CD4-positive, alpha-beta T cell treated with Interleukin-17A for 1 hour (primary cell): ENCODE data around the gene NTNG2.

Source experiments
- DNase-seq: peaks from one replicate; pipeline ENCODE4 v3.0.0-alpha.2; 2020

The NTNG2 gene

DNA sequence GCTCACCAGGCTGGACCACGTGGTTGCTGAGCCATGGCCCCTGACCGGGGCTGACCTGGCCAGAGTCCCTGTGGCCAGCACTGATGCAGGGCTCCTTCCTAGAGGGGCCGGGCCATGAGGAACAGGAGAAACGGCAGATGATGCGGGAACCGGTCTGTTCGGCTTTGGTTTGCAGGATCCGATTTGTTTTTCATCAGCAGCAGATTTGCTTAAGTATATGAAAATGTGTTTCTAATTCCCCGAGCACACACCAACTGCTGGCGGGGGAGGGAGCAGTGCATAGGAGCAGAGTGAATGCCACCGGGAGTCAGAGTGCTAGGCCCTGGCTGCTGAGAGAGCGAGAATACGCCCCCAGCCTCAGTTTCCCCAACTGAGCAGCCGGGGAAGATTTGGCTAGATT, 13.6 kb downstream of the NTNG2 start:
- no peak for DNase-seq

DNA sequence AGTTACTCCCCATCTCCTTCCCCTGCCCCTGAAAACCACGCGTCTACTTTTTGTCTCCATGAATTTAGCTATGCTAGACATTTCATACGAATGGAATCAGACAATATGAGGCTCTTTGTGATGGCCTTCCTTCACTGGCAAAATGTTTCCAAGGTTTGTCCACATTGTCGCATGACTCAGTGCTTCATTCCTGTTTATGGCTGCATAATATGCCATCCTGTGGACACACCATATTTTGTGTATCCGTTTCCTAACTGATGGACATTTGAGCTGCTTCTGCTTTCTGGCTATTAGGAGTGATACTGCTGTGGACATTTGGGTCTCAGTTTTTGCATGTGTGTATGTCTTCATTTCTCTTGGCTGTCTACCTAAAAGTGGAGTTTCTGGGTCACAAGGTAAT, 14.5 kb downstream of the NTNG2 start:
- DNase-seq, result no peak

DNA sequence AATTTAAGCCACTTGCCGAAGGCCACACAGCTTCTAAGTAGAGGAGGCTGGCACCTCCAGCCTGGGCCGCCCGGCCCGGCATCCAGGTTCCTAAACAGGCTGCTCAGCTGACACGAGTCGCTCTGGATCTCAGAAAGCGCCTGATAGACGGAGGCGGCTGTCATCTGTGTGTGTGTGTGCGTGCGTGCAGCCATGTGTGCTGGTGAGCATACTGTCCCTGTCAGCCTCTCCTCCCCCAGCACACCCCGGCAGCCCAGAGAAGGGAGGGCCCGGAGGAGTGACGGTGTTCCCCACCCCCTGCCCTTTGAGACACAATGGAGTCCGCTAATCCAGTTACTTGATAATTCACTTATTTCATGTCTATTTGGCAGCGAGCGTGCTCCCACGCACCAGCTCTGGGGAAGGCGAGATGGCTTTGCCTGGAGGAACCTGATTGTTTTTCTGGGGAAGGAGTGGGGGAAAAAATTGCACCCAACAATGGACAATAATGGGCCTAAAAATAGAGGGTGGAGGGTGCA, 20.0 kb downstream of the NTNG2 start:
- DNase-seq, result no peak

DNA sequence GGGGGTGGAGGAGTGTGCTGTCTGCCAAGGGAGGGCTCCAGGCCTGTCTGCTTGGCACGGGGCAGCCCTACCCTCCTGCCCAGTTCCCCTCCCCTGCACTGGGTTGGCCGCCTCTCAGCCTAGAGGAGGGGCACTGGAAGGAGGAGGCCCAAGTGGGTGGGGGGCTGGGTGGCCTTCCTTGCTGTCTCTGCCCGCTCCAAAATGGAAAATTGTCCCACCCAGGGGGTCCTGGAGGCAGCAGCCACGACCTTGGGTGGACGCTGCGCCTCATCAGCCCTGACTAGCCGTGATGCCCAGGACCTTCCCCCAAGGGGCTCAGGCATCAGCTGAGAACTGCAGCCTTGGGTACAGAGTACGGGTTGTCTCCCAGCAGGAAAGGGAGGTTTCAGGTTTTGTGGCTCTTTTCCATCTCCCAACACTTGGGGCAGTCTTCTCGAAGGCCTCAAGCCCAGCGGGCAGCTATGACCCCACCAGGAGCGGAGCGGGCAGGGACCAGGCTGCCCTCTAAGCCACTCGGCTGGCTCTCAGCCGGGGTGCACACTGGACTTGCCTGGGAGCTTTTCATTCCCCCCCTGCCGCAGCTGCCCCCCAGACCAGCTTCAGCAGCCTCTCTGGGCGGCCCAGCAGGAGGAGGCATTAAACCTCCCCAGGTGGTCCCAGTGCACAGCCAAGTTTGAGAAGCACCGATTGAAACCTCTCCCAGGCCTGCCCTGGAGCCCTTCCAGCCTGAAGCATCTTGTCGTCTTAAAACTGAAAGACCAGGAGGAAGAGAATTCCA, 20.6 kb downstream of the NTNG2 start:
- DNase-seq, result no peak

DNA sequence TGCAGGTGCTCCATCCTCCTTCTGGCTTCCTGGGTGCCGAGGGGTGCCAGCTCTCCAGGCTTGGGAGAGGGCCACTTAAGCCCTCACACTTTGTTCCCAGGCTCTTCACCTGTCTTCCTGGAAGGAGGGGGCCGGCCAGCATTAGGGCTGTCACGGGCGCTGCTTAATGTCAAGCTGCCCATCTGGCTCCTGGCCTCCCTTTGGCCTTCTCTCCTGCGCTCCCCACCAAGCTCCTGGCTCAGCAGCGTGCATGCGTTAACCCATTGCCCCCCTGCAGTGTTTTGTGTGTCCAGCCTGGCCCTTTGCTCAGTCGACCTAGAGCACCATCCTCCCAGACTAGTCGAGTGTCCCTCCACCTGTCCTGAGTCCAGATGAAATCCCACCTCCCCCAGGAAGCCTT, 21.3 kb downstream of the NTNG2 start:
- no peak for DNase-seq

DNA sequence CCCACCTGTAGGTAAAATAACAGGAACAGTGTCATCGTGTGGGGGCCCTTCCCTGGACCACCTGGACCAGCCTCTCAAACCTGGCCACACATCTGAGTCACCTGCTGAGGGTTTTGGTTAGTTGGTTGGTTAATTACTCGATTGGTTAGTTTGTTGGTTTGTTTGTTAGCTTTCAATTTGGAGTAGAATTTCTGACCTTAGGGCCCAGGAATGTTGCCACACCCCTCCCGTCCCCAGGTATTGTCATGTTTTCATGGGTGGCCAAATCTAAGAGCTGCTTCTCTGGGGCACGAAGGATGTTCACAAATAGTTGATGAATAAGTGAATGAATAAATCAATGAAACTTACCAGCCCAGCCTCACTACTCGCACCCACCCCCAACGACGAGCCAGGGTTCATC, 21.9 kb downstream of the NTNG2 start:
- no peak for DNase-seq

DNA sequence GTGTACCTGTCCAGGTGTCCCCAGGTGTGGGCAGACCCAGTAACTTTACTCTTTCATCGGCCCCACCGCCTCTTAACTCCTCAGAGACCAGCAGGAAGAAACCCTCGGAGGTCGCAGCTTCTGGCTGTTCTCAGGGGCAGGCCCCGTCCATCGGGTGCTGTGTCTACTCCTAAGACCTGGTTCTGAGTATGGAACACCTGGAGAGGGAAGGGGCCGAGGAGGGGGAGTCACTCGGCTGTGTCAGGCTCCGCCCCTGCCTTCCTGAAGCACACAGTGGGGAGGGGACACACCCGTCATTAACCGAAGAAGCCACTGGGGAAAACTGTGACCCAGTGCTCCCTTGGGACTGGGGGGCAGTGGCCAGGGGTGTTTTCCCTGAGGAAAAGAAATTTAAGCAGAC, 22.3 kb downstream of the NTNG2 start:
- no peak for DNase-seq

DNA sequence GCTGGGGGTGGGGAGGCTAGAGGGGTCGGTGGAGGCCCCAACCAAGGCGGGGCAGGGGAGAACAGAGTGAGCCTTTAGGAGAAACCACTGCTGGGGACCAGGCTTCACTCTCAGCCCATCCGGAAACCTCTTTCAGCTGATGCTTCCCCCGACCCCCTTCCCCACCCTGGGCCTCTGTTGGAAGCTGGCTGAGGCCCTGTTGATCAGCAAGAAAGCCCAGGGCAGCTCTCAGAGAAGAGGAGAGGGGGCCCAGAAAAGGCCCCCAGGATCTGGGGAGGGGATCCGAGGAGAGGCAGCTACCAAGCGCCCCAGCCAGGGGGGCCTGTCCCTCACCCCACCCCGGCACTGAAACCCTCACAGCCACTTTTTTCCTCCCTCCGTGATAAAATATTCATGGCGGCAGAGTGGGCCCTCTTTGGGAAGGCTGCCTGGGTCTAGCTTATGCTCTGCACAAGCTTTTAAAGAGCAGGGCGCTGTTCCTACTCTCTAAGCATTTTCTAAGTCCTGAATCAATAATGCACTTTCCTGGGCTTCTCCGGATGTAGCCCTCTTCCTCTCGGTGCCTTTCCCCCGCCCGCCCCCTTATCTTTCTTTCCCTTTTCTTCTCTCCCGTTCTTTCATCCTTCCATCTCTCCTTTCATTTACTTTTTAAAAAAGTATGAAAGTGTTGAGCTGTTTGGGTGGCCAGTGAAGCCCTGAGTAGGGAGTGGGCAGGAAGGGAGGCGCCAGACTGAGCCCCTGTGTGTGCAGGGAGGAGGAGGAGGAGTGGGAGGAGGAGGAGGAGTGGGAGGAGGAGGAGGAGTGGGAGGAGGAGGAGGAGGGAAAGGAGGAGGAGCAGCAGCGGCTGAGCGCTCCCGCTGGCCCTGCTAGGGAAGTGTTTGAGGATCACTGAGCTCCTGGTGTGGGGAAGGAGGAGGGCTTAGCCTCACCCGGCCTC, 23.5 kb downstream of the NTNG2 start:
- no peak for DNase-seq

DNA sequence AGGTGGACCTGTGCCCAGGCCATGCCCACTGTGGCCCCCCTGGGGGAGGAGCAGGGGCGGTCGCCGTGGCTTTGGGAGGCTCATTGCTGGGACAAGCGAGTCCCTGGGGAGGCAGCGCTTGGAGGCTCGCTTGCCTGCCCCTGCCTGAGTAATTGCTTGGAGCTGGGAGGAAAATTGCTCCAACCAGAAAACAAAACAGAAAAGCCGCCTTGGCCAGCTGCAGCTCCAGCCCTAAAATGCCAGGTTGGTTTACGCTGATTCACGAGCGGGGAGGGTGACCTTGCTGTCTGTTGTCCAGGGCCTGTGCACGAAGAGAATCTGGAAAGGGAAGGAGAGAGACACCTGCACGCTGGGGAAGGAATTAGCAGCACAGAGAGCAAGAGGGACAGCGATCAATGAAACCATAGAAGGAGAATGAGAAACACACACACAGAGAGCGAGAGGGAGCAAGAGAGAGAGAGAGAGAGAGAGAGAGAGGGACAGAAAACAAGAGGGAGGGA, 25.3 kb downstream of the NTNG2 start:
- DNase-seq, result no peak

DNA sequence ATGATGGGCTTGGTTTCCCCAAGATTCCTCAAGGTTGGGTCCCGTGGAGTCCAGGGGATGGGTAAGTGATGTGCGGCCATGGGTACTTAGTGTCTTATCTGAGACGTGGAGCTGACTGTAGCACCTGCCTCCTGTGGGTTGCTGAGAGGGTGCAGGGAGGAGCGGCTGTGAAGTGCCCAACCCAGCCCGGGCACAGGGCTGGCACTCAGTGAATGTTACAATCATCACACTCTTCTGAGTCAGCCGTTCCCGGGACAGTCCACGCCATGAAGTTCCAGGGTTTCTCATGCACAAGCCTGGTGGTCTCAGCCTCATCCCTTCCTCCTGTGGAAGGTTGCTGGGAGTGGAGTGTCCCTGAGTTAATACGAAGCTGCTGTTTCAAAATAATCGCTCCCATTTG, 29.1 kb downstream of the NTNG2 start:
- DNase-seq, result no peak

DNA sequence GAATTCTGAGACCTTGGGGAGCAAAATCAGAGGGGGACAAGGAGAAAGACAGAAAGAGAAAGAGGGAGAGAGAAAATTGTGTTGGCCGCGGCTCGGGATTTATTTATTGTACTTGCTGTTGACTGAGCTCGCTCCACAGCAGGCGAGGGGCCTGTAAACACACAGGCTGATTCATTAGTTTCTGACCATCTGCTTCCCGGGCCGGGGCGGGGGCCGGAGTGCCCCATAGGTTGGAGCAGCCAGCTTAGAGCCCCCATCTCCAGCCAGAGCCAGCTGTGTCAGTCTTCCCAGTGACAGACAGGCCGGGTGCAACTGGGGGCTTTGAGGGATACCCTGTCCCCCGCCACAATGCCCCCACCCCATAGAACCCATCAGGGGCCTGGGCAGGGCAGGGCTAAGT, 30.9 kb downstream of the NTNG2 start:
- DNase-seq, result no peak

DNA sequence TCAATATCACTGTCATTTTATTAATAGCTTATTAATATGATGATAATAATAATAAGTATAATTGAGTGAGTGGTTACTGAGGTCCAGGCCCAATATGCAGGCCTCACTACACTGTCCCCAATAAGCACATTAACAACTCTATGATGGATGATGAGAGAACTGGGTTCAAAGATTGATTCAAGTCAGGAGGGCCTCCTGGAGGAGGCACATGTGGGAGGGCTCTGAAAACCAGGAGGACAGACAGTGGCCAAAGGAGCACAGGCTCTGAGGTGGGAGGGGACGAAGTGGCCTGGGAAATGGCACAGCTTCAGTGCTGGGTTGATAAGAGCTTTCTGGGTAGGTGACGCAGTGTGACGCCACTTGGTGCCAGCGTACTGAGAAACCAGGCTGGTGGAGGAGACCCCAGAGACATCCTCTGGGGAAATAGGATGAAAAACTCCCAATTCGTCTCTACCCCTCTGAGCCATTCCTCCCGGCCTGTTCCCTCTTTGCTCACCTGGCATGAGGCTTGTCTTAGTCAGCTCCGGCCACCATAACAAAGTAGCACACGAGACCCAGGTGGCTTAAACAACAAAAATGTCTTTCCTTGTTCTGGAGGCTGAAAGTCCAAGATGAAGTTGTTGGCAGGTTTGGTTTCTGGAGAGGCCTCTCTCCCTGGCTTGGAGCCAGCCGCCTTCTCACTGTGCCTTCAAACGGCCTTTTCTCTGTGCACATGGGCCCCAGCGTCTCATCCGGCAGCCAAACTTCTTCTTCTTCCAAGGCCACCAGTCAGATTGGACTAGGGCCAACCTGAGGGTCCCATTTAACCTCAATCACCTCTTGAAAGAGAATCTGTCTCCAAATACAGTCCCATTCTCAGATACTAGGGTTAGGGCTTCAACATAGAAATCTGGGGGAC, 31.6 kb downstream of the NTNG2 start:
- no peak for DNase-seq

DNA sequence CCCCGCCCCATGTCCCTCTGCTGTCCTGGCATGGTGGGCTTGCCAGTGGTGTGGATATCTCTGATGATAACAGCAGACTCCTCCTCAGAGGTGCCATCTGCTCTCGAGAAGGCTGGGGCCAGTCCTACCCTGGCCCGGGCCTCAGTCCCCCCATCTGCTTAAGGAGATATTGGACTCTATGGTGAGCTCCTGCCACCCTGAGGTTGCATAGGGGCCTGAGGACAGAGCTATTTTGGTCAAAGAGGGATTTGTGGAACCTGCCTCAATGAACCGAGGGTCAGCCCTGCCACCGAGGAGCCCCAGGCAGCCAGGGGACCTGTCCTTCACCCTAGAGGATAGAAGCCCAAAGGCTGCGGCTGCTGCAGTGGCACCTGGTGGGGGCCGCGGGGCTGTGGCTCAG, 32.6 kb downstream of the NTNG2 start:
- no peak for DNase-seq

DNA sequence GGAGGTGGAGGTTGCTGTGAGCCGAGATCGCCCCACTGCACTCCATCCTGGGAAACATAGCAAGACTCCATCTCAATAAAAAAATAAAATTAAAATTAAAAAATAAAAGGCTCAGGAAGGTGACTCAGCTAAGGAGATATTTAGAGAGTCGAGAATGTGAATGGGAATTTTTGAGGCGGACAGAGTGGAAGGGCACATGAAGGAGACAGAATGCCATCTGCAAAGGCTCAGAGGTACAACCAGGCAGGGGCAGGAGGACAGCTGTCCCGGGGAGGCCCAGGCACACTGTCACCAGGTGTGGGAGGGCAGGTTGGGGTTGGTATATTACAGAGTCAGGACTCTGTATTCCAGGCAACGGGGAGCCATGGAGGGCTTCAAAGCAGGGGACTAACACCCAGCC, 35.5 kb downstream of the NTNG2 start:
- DNase-seq, result no peak

DNA sequence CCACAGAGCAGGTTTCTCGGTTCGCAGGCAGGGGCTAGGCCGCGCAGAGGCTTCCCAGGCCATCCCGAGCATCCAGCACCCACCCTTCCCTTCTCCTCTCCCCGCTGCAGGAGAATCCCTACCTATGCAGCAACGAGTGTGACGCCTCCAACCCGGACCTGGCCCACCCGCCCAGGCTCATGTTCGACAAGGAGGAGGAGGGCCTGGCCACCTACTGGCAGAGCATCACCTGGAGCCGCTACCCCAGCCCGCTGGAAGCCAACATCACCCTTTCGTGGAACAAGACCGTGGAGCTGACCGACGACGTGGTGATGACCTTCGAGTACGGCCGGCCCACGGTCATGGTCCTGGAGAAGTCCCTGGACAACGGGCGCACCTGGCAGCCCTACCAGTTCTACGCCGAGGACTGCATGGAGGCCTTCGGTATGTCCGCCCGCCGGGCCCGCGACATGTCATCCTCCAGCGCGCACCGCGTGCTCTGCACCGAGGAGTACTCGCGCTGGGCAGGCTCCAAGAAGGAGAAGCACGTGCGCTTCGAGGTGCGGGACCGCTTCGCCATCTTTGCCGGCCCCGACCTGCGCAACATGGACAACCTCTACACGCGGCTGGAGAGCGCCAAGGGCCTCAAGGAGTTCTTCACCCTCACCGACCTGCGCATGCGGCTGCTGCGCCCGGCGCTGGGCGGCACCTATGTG, 36.1 kb downstream of the NTNG2 start:
- DNase-seq, result no peak

DNA sequence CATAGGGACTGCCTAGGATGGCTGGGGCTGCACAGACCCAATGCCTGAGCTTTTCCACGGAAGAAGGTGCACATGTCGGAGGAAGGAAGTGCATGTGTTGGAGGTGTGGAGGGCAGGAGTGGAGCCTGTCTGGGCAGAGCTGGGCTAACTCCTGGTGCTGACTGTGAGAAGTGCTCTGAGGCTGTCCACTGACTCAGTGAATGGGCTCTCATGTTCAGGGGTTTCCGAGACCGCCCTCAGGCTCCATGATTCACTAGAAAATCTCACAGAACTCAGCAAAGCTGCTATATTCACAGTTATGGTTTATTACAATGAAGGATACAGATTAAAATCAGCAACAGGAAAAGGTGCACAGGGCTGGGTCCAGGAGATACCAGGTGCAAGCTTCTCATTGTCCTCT, 37.2 kb downstream of the NTNG2 start:
- DNase-seq, result no peak

DNA sequence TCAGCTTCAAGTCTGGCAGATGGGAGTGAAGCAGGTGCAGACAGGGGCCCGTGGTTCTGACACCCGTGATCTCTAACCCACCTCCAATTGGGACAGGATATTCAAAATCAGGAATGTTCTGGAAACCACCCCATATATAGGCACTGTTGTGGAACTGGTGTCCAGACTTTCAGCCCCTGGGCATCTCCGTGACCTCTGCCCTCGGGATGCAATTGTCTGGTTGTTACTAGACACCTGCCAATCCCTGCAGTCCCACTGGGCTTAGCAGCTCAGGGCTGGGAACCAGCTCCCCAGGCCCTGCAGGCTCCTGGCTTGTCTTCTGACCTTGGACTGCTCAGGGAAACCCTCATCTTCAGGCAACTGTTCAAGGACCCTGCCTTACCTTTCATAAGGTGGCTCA, 38.8 kb downstream of the NTNG2 start:
- no peak for DNase-seq

DNA sequence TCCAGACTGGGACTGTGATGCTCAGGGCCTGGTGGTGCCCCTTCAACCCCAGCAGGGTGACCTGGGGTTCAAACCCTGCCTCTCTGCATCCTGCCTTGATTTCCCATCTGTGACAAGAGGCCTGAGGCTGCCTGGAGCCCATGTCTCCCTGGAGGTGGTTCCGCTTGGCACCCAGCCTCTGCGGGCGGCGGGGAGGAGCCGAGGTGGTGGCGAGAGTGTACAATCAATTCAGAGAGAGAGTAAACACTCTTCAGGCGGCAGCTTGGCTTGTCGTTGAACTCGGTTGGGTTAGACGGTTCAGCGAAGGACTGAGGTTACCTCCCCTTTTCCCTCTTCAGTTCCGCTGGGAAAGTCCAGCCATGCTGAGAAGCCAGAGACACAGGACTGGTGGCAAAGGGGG, 39.3 kb downstream of the NTNG2 start:
- DNase-seq, result no peak

DNA sequence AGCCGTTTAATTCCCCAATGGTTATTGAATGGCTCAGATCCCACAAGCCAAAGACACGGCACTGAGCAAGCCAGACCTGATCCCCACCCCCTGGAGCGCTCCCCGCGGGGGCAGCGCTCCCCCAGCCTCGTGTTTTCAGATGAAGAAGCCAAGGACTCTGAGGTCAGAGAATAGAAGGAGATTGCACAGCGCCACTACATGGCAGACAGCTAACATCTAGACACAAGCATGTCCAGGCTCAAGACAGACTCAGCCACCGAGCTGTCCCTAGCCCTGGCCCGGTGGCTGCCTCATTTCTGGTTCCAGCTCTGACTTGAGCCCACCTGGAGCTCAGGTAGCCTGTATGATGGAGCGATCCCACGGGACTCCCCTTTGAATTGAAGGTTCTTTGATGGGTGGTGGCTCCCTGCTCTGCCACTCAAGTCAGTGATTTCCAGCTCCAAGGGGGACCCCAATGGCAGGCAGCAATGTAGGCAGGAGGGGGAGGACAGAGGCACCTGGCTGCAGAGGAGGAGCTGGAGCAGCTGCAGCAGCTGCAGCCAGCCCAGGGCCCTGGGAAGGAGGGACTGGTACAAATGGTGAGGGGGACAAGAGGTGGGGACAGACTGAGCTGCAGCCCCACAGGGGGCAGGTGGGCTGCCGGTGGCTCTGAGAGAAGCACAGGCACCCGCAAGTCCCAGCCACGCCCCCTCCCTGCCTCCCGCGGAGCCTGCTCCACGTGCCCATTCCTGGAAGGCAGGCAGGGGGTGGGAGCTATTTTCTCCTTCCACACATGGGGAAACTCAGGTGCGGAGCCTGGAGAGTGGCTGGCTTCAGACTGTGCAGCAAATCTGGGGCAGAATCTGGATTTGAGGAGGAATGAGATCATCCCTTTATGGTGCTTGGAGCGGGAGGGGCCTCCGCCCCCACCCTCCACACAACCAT, 40.2 kb downstream of the NTNG2 start:
- DNase-seq, result no peak

DNA sequence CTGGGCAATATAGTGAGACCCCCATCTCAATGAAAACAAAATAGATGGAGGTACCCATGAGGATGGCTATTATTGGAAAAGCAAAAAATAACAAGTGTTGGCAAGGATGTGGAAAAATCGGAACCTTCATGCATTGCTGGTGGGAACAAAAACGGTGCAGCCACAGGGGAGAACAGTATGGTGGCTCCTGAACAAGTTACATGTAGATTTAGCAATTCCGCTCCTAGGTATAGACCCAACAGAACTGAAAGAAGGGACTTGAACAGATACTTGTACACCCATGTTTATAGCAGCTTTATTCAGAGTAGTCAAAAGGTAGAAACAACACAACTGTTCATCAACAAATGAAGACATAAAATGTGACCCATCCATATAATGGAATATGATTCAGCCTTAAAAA, 43.0 kb downstream of the NTNG2 start:
- no peak for DNase-seq

DNA sequence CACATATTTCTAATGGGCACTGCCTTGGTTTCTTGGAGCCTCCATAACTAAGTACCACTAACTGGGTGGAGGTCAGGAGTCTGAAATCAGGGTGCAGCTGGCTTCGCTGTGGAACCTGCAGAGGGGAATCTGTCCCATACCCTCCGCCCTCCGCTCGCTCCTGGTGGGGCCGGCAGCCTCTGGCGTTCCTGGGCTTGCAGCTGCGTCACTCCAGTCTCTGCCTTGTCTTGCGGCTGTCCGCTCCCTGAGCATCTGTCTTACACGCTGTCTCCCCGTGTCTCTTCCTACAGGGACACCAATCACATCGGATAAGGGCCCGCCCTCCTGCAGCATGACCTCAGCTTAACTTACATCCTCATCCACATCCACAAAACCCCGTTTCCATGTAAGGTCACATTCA, 45.4 kb downstream of the NTNG2 start:
- no peak for DNase-seq
